Measurements from ENCODE around the gene TECPR2. TPM values are rescaled to one million over a fixed set of nuclear protein-coding genes. Genes with fewer than 3 reads are reported as not detected.

Gene TECPR2
- total and polyA plus RNA-seq, 2 experiments from 2014 or later: 9.5 to 20.1 TPM

GRCh38 chr14:102505775-102506625, 143.3 kb downstream of the TECPR2 start:
- H3K4me1 ChIP-seq (ENCODE audit: insufficient read depth): peaks cover 12% of the 10 kb centered on the region
- DNase-seq (ENCODE audit: low spot score): peak; percentile 3
- no peaks in the 10 kb centered on the region for H3K36me3 ChIP-seq (replicated peaks; ENCODE audit: insufficient read depth, low read depth)
- TF ChIP-seq EZH2phosphoT487 (IDR thresholded peaks at IDR 0.05; ENCODE audit: low read depth, severe bottlenecking, unreplicated experiment): no peak
- TF ChIP-seq CTCF (IDR thresholded peaks at IDR 0.05; ENCODE audit: poor library complexity): no peak
- TF ChIP-seq EZH2 (IDR thresholded peaks at IDR 0.05; ENCODE audit: borderline replicate concordance): no peak
- WGBS (ENCODE audit: low lambda C conversion rate, missing lambda C conversion rate): 97% methylated on average over 19 of the region's 19 CpGs
- H3K9me2 ChIP-seq (replicated peaks; ENCODE audit: insufficient read depth): no peaks in the 10 kb centered on the region
- no peaks in the 10 kb centered on the region for H3K27me3 ChIP-seq
- no peaks in the 10 kb centered on the region for H3K79me2 ChIP-seq
- H3K4me2 ChIP-seq: no peak overlapping the region
- no peaks in the 10 kb centered on the region for H4K20me1 ChIP-seq (ENCODE audit: insufficient read depth, poor library complexity, severe bottlenecking)
- no peak overlapping the region for H2AFZ ChIP-seq
- no peak overlapping the region for H3K27ac ChIP-seq
- H3K4me3 ChIP-seq: no peak overlapping the region
- H3K9me3 ChIP-seq (ENCODE audit: low read depth): no peaks in the 10 kb centered on the region

- H3K36me3 ChIP-seq (replicated peaks; ENCODE audit: insufficient read depth, low read depth): no peaks in the 10 kb centered on the region
- DNase-seq (ENCODE audit: low spot score): peak; percentile 3
- peaks cover 18% of the 10 kb centered on the region for H3K4me1 ChIP-seq (ENCODE audit: insufficient read depth)
- no peaks in the 10 kb centered on the region for H3K9me2 ChIP-seq (replicated peaks; ENCODE audit: insufficient read depth)
- no peak overlapping the region for H3K27ac ChIP-seq
- H4K20me1 ChIP-seq (ENCODE audit: insufficient read depth, poor library complexity, severe bottlenecking): no peaks in the 10 kb centered on the region
- no peaks in the 10 kb centered on the region for H3K27me3 ChIP-seq
- WGBS (ENCODE audit: low lambda C conversion rate, missing lambda C conversion rate): 94% methylated on average over 11 of the region's 11 CpGs
- no peaks in the 10 kb centered on the region for H3K9me3 ChIP-seq (ENCODE audit: low read depth)
- H3K79me2 ChIP-seq: no peaks in the 10 kb centered on the region
- TF ChIP-seq EZH2phosphoT487 (IDR thresholded peaks at IDR 0.05; ENCODE audit: low read depth, severe bottlenecking, unreplicated experiment) (no peak), CTCF (IDR thresholded peaks at IDR 0.05; ENCODE audit: poor library complexity) (no peak), EZH2 (IDR thresholded peaks at IDR 0.05; ENCODE audit: borderline replicate concordance) (no peak)
- H2AFZ ChIP-seq: no peak overlapping the region
- H3K4me2 ChIP-seq: no peak overlapping the region
- no peak overlapping the region for H3K4me3 ChIP-seq
Measured at GRCh38 chr14:102506626-102506925, 143.8 kb downstream of the TECPR2 start.

GRCh38 chr14:102507081-102507856, 144.5 kb downstream of the TECPR2 start:
- Histone ChIP-seq H3K4me3 (no peak overlapping the region), H2AFZ (no peak overlapping the region), H3K27ac (no peak overlapping the region), H3K9me2 (replicated peaks; ENCODE audit: insufficient read depth) (no peaks in the 10 kb centered on the region), H3K79me2 (no peaks in the 10 kb centered on the region), H4K20me1 (ENCODE audit: insufficient read depth, poor library complexity, severe bottlenecking) (no peaks in the 10 kb centered on the region), H3K36me3 (replicated peaks; ENCODE audit: insufficient read depth, low read depth) (no peaks in the 10 kb centered on the region), H3K4me1 (ENCODE audit: insufficient read depth) (peaks cover 22% of the 10 kb centered on the region), H3K4me2 (no peak overlapping the region), H3K27me3 (no peaks in the 10 kb centered on the region), H3K9me3 (ENCODE audit: low read depth) (no peaks in the 10 kb centered on the region)
- no peak for DNase-seq (ENCODE audit: low spot score)
- no peak for TF ChIP-seq CTCF (IDR thresholded peaks at IDR 0.05; ENCODE audit: poor library complexity)
- WGBS (ENCODE audit: low lambda C conversion rate, missing lambda C conversion rate): 99% methylated on average over 80 of the region's 115 CpGs
